Measurements from ENCODE around the gene PARD3.

PARD3 gene

GRCh38 chr10:34163075-34163905 lies 651.8 kb downstream of the PARD3 start:
- TF ChIP-seq, protein P1, sequence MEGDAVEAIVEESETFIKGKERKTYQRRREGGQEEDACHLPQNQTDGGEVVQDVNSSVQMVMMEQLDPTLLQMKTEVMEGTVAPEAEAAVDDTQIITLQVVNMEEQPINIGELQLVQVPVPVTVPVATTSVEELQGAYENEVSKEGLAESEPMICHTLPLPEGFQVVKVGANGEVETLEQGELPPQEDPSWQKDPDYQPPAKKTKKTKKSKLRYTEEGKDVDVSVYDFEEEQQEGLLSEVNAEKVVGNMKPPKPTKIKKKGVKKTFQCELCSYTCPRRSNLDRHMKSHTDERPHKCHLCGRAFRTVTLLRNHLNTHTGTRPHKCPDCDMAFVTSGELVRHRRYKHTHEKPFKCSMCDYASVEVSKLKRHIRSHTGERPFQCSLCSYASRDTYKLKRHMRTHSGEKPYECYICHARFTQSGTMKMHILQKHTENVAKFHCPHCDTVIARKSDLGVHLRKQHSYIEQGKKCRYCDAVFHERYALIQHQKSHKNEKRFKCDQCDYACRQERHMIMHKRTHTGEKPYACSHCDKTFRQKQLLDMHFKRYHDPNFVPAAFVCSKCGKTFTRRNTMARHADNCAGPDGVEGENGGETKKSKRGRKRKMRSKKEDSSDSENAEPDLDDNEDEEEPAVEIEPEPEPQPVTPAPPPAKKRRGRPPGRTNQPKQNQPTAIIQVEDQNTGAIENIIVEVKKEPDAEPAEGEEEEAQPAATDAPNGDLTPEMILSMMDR (IDR thresholded peaks at IDR 0.05), result no peak

GRCh38 chr10:34161777-34162370 lies 653.2 kb downstream of the PARD3 start:
- TF ChIP-seq, protein P1 (IDR thresholded peaks at IDR 0.05), result no peak

- TF ChIP-seq, protein P1 (IDR thresholded peaks at IDR 0.05), result no peak
Observed at GRCh38 chr10:34160595-34160994, 654.5 kb downstream of the PARD3 start.

- TF ChIP-seq, protein P1 (IDR thresholded peaks at IDR 0.05), result no peak
Observed at GRCh38 chr10:34157501-34157900, 657.6 kb downstream of the PARD3 start.

GRCh38 chr10:34156781-34157425 lies 658.2 kb downstream of the PARD3 start:
- TF ChIP-seq, protein P1 (IDR thresholded peaks at IDR 0.05), result no peak

- TF ChIP-seq, protein P1 (IDR thresholded peaks at IDR 0.05), result no peak
Observed at GRCh38 chr10:34155812-34156211, 659.3 kb downstream of the PARD3 start.

GRCh38 chr10:34154383-34154900 lies 660.7 kb downstream of the PARD3 start:
- TF ChIP-seq, protein P1 (IDR thresholded peaks at IDR 0.05), result no peak

Measured in LNCAP (cell line).